Right lobe of liver (tissue), 6 donors: ENCODE data around the gene EDIL3. TPM values are rescaled to one million over a fixed set of nuclear protein-coding genes. Genes with fewer than 3 reads are reported as not detected.
"Not testable (repeated sequence)": the region's sequence is repeated elsewhere in the genome, so short reads cannot be mapped to it uniquely, and the experiment has no call there.

Experiments used
- ATAC-seq, 4 donors: fragments of 200-7000 bp; cut with Tn5 transposase; one replicate each; pipeline ENCODE4 v1.9.1; 2020; ENCODE audit warnings: mild to moderate bottlenecking in 4 of 4, moderate library complexity in 4 of 4
- DNase-seq, 3 donors: peaks; one replicate each; pipeline ENCODE4 v3.0.0-alpha.2; 2020
- H3K27ac ChIP-seq, 3 donors: fragments of 200-600 bp; one replicate each; pipeline ENCODE4 v1.8.0; 2022
- H3K27me3 ChIP-seq, 2 donors: fragments of 200-600 bp; one replicate each; pipeline ENCODE4 v1.8.0; 2022
- H3K36me3 ChIP-seq, 4 donors: fragments of 200-600 bp; sonication (generic) in 1 of 4; one replicate each; pipeline versions ENCODE4 v1.5.1 to v1.8.0; 2017 to 2022; ENCODE audit warnings: control low read depth in 1 of 4
- H3K4me1 ChIP-seq, 4 donors: fragments of 200-600 bp; sonication (generic) in 1 of 4; one replicate each; pipeline versions ENCODE4 v1.5.1 to v1.8.0; 2017 to 2022; ENCODE audit warnings: control low read depth in 1 of 4
- H3K4me3 ChIP-seq, 3 donors: fragments of 200-600 bp; one replicate each; pipeline ENCODE4 v1.8.0; 2022
- H3K9me3 ChIP-seq, 4 donors: fragments of 200-600 bp; sonication (generic) in 1 of 4; one replicate each; pipeline versions ENCODE4 v1.5.1 to v1.8.0; 2017 to 2022; ENCODE audit warnings: control low read depth in 1 of 4
- CTCF ChIP-seq, 4 donors: fragments of 200-600 bp in 3 of 4; fragments of 450-650 bp in 1 of 4; IDR thresholded peaks; one replicate each; pipeline versions ENCODE4 v1.5.1 to v1.8.0; 2016 to 2022; ENCODE audit warnings: antibody characterized with exemption in 4 of 4, mild to moderate bottlenecking in 2 of 4
- POLR2A ChIP-seq: fragments of 450-650 bp; IDR thresholded peaks from one replicate; pipeline ENCODE4 v1.6.1; 2017; ENCODE audit warnings: antibody characterized with exemption, mild to moderate bottlenecking
- WGBS: methylation state at CpG from one replicate; pipeline ENCODE4 v1.1.6; 2018; ENCODE audit warnings: low coverage, low lambda C conversion rate; ENCODE audit not compliant: insufficient coverage; ENCODE audit errors: missing lambda C conversion rate; 5-methylcytosine and 5-hydroxymethylcytosine counted together
- intact Hi-C, 2 donors: fragments of 100-400 bp; cut with DNase I; formaldehyde crosslinking; loops; one replicate each; pipeline versions ENCODE4 v1.11.2 to v1.14.1; 2022
- total RNA-seq, 6 experiments: library from RNA; depleted of rRNA in 2 of 6; stranded (reverse); fragments of >200 nt in 2 of 6; fragmentation: NEBNext Ultra II Directional in 3 of 6; extraction: Animal tissue kit (Norgen Biotek cat#: 25700) in 3 of 6; gene quantifications; one replicate each; pipeline versions ENCODE4 v1.1.0 to v1.2.4, GENCODE V29; 2016 to 2023
- donor health status: DM: no; HTN: yes; CAD: no.
- donor health status: DM: no; HTN: no; CAD: no.
- donor health status: DM: no; HTN: no; CAD: no.
- donor health status: DM: no; HTN: yes; CAD: no.
- donor health status: DM: no; HTN: yes; CAD: no.

EDIL3 gene
- total RNA-seq, 6 experiments from 2014 or later = 0.61 to 0.84 (median 0.68) TPM; not detected in 3

DNA sequence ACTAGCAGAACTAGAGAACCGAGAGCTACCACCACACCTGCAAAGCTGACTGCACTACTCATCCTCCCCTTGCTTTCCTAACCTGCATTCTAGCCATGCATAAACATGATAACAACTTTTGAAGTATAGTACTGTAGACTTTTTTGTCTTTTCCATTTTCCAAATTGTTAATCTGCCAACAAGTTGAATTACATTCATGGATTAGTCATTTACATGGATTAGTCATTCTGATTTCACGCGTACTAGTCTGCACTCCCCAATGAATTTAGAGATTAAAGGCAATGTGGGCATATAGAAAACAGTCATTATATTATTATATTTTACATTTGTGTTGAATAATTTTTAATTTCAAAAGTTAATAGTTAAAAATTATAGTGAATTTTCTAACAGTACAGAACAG lies 81.4 kb downstream of the EDIL3 start:
- Histone ChIP-seq H3K4me3 (no peak overlapping the region), H3K27ac (no peak overlapping the region), H3K36me3 (no peaks in the 10 kb centered on the region), H3K27me3 (no peaks in the 10 kb centered on the region), H3K4me1 (peaks cover 0 to 9% (median 3%) of the 10 kb centered on the region in 4 donors), H3K9me3 (no peaks in the 10 kb centered on the region)
- no peak for TF ChIP-seq POLR2A
- no peak for TF ChIP-seq CTCF (IDR thresholded peaks at IDR 0.05)
- DNase-seq (no peak), ATAC-seq (no peak)
- intact Hi-C loops = no loop called here
- 90% methylated on average over 3 of the region's 3 CpGs for WGBS

DNA sequence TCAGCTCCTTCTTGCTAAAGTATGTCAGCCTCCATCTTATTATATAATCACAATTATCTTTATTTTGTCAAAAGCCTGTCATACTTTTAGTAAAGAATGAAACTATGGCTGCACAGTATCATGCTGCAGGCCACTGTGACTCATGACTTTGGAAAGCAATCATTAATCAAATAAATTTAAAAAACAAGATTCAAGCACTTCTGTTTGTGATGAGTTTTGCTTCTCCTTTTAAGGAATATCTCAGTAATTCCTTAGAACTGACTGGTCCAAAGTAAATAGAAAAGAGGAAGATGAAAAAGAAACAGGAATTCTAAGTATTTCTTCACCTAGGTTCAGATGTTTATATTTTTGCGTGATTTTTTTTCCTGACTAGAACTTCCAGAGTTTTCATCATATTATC lies 83.1 kb downstream of the EDIL3 start:
- Histone ChIP-seq H3K27me3 (no peaks in the 10 kb centered on the region), H3K36me3 (no peaks in the 10 kb centered on the region), H3K4me3 (no peak overlapping the region), H3K27ac (no peak overlapping the region), H3K9me3 (no peaks in the 10 kb centered on the region), H3K4me1 (peaks cover 0 to 9% (median 3%) of the 10 kb centered on the region in 4 donors)
- TF ChIP-seq POLR2A (no peak), CTCF (IDR thresholded peaks at IDR 0.05) (no peak)
- intact Hi-C loops = no loop called here
- 68% methylated on average over 1 of the region's 1 CpG for WGBS
- no peak for DNase-seq
- ATAC-seq = no peak

GRCh38 chr5:84299959-84300358 lies 84.7 kb downstream of the EDIL3 start:
- Histone ChIP-seq H3K4me3 (no peak overlapping the region), H3K9me3 (no peaks in the 10 kb centered on the region), H3K27me3 (no peaks in the 10 kb centered on the region), H3K4me1 (peaks cover 0 to 6% (median 1%) of the 10 kb centered on the region in 4 donors), H3K27ac (no peak overlapping the region), H3K36me3 (no peaks in the 10 kb centered on the region)
- ATAC-seq (no peak), DNase-seq (no peak)
- WGBS = 50% methylated on average over 1 of the region's 1 CpG
- intact Hi-C loops = no loop called here
- TF ChIP-seq POLR2A (no peak), CTCF (IDR thresholded peaks at IDR 0.05) (no peak)

- DNase-seq (no peak), ATAC-seq (no peak)
- 82% methylated on average over 4 of the region's 4 CpGs for WGBS
- TF ChIP-seq CTCF (IDR thresholded peaks at IDR 0.05) (no peak), POLR2A (no peak)
- H3K36me3 ChIP-seq = no peaks in the 10 kb centered on the region
- H3K27ac ChIP-seq = no peak overlapping the region
- H3K27me3 ChIP-seq = no peaks in the 10 kb centered on the region
- intact Hi-C loops = no loop called here
- H3K9me3 ChIP-seq = no peaks in the 10 kb centered on the region
- H3K4me3 ChIP-seq = no peak overlapping the region
- H3K4me1 ChIP-seq = no peaks in the 10 kb centered on the region
Observed at GRCh38 chr5:84298628-84299027, 86.1 kb downstream of the EDIL3 start.

DNA sequence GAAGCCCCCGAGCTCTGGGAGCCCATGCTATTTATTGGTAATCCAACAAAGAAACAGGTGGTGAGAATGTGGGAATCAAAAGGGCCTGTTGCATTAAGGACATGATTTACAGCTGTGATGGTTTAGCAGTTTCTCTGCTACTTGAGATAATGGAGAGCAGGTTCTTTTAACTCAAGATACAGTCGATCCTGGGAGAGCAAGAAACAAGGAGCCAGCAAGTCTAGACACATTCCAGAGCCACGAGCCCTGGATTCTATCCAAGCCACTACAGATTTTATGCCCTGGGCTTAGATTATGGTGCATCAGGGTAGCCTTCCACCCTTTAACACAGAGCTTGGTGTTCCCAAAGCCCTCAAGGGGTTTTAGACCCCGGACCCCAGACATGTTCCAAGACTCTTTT lies 87.0 kb downstream of the EDIL3 start:
- H3K36me3 ChIP-seq, H3K27ac ChIP-seq, ATAC-seq, intact Hi-C loops, H3K9me3 ChIP-seq, H3K4me1 ChIP-seq, H3K4me3 ChIP-seq, DNase-seq, H3K27me3 ChIP-seq: not testable (repeated sequence)
- 47% methylated on average over 3 of the region's 4 CpGs for WGBS
